ENCODE results near the gene DOCK7.

Gene DOCK7

GRCh38 chr1:62687903-62688686, at the start of gene DOCK7:
DOCK7 (minus strand) TSS chr1:62688386; CDS start chr1:62688264, 122 bp downstream.
- peaks cover 55% of the 10 kb centered on the region for H3K4me1 Mint-ChIP-seq
- no peaks in the 10 kb centered on the region for H3K9me3 Mint-ChIP-seq
- peaks cover 22% of the 10 kb centered on the region for H3K36me3 Mint-ChIP-seq (ENCODE audit: low read depth)
- H3K27me3 Mint-ChIP-seq (ENCODE audit: low read depth, poor library complexity) = no peaks in the 10 kb centered on the region
- DNase-seq = peak; percentile 90
- no peak for TF ChIP-seq CTCF (IDR thresholded peaks at IDR 0.05)
- H3K4me3 Mint-ChIP-seq = peak within 1 kb of the TSS; percentile 99
- peak within 1 kb of the TSS; percentile 92 for H3K27ac Mint-ChIP-seq

GRCh38 chr1:62735491-62736171, 47.4 kb upstream of the DOCK7 start:
- Mint-ChIP-seq H3K27me3 (ENCODE audit: low read depth, poor library complexity) (peaks cover 4% of the 10 kb centered on the region), H3K27ac (peak overlapping the region; percentile 3), H3K4me3 (no peak overlapping the region), H3K9me3 (peaks cover 14% of the 10 kb centered on the region), H3K36me3 (ENCODE audit: low read depth) (peaks cover 19% of the 10 kb centered on the region), H3K4me1 (peaks cover 8% of the 10 kb centered on the region)
- no peak for DNase-seq
- no peak for TF ChIP-seq CTCF (IDR thresholded peaks at IDR 0.05)

- H3K27ac Mint-ChIP-seq = peak overlapping the region; percentile 38
- peaks cover 2% of the 10 kb centered on the region for H3K27me3 Mint-ChIP-seq (ENCODE audit: low read depth, poor library complexity)
- no peak for TF ChIP-seq CTCF (IDR thresholded peaks at IDR 0.05)
- H3K4me3 Mint-ChIP-seq = no peak overlapping the region
- H3K9me3 Mint-ChIP-seq = no peaks in the 10 kb centered on the region
- peaks cover 12% of the 10 kb centered on the region for H3K4me1 Mint-ChIP-seq
- no peak for DNase-seq
- H3K36me3 Mint-ChIP-seq (ENCODE audit: low read depth) = peaks cover 5% of the 10 kb centered on the region
These were observed 44.1 kb upstream of the DOCK7 start for GRCh38 chr1:62732331-62732730.

- H3K36me3 Mint-ChIP-seq (ENCODE audit: low read depth) = peaks cover 4% of the 10 kb centered on the region
- TF ChIP-seq CTCF (IDR thresholded peaks at IDR 0.05) = no peak
- no peak overlapping the region for H3K27ac Mint-ChIP-seq
- peaks cover 17% of the 10 kb centered on the region for H3K4me1 Mint-ChIP-seq
- H3K9me3 Mint-ChIP-seq = no peaks in the 10 kb centered on the region
- H3K4me3 Mint-ChIP-seq = no peak overlapping the region
- H3K27me3 Mint-ChIP-seq (ENCODE audit: low read depth, poor library complexity) = peaks cover 3% of the 10 kb centered on the region
- DNase-seq = no peak
These were observed 40.8 kb upstream of the DOCK7 start for GRCh38 chr1:62728963-62729362.

GRCh38 chr1:62727656-62728407, 39.6 kb upstream of the DOCK7 start:
- Mint-ChIP-seq H3K4me1 (peaks cover 17% of the 10 kb centered on the region), H3K9me3 (no peaks in the 10 kb centered on the region), H3K36me3 (ENCODE audit: low read depth) (peaks cover 4% of the 10 kb centered on the region), H3K27ac (no peak overlapping the region), H3K27me3 (ENCODE audit: low read depth, poor library complexity) (peaks cover 3% of the 10 kb centered on the region), H3K4me3 (no peak overlapping the region)
- no peak for DNase-seq
- no peak for TF ChIP-seq CTCF (IDR thresholded peaks at IDR 0.05)

Data from nephron progenitor cell (in vitro differentiated cells).